ENCODE results near the gene ZNF605. TPM values are rescaled to one million over a fixed set of nuclear protein-coding genes. Genes with fewer than 3 reads are reported as not detected.

The ZNF605 gene
- total and polyA plus RNA-seq, 9 of the 15 experiments (the other 6 are each of a cell fraction or from before 2014, with no cell fraction given) = 0.45 to 1.1 (median 0.68) TPM

DNA sequence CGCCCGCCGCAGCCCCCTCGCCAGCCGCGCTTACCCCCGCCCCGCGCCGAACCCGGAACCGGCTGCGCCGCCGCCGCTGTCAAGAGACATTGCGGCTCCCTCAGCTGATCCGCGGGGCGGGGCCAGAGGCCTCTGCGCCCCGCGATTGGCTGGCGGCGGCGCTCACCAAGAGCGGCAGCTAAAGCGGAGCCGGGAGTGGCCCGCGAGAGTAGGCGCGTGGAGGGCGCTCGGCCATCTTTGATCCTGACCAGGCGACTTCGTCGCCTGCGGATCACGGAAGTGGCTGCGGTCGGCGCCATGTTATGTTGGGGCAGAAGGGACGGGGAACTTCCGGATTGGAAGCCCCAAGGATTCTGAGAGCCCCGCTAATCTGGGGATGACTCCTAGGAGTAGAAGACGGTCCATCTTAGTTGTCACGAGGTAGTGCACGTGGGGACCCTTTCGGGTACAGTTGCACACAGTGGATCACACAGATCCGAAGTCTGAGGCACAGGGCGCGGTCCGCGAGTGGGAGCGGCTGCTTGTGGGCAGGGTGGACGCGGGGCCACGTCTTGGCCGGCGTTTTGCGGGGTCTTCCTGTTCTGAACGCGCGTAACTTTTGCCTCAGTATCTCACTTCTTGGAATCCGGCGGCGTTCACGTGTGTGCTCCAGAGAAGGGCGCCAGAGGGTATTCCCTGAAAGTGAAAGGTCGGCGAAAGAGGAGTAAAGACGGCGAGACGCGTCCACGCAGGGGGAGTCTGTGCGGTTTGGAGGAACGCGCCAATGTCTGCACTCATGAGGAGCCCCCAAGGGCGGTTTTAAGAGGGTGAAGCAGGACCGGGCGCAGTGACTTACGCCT lies 68.4 kb downstream of the ZNF605 start, which contains the start of gene CHFR (continued):
- TF ChIP-seq, protein P1, sequence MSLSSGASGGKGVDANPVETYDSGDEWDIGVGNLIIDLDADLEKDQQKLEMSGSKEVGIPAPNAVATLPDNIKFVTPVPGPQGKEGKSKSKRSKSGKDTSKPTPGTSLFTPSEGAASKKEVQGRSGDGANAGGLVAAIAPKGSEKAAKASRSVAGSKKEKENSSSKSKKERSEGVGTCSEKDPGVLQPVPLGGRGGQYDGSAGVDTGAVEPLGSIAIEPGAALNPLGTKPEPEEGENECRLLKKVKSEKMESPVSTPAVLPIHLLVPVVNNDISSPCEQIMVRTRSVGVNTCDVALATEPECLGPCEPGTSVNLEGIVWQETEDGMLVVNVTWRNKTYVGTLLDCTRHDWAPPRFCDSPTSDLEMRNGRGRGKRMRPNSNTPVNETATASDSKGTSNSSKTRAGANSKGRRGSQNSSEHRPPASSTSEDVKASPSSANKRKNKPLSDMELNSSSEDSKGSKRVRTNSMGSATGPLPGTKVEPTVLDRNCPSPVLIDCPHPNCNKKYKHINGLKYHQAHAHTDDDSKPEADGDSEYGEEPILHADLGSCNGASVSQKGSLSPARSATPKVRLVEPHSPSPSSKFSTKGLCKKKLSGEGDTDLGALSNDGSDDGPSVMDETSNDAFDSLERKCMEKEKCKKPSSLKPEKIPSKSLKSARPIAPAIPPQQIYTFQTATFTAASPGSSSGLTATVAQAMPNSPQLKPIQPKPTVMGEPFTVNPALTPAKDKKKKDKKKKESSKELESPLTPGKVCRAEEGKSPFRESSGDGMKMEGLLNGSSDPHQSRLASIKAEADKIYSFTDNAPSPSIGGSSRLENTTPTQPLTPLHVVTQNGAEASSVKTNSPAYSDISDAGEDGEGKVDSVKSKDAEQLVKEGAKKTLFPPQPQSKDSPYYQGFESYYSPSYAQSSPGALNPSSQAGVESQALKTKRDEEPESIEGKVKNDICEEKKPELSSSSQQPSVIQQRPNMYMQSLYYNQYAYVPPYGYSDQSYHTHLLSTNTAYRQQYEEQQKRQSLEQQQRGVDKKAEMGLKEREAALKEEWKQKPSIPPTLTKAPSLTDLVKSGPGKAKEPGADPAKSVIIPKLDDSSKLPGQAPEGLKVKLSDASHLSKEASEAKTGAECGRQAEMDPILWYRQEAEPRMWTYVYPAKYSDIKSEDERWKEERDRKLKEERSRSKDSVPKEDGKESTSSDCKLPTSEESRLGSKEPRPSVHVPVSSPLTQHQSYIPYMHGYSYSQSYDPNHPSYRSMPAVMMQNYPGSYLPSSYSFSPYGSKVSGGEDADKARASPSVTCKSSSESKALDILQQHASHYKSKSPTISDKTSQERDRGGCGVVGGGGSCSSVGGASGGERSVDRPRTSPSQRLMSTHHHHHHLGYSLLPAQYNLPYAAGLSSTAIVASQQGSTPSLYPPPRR (CRISPR knock-in tag; IDR thresholded peaks at IDR 0.05; ENCODE audit: borderline replicate concordance) = no peak; the same call in 1 of the 2 replicates
- TF ChIP-seq, protein P2, sequence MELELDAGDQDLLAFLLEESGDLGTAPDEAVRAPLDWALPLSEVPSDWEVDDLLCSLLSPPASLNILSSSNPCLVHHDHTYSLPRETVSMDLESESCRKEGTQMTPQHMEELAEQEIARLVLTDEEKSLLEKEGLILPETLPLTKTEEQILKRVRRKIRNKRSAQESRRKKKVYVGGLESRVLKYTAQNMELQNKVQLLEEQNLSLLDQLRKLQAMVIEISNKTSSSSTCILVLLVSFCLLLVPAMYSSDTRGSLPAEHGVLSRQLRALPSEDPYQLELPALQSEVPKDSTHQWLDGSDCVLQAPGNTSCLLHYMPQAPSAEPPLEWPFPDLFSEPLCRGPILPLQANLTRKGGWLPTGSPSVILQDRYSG (tag; conservative IDR thresholded peaks at IDR 0.05; ENCODE audit: low read depth) = peak; percentile 92
- TF ChIP-seq XRCC5 (IDR thresholded peaks at IDR 0.05; ENCODE audit: low read depth, low read length) (no peak), HMG20B (CRISPR knock-in tag; IDR thresholded peaks at IDR 0.05) (no peak), ZNF347 (CRISPR knock-in tag; IDR thresholded peaks at IDR 0.05; ENCODE audit: low read depth) (no peak), BRF1 (IDR thresholded peaks at IDR 0.05; ENCODE audit: borderline replicate concordance, extremely low read depth, insufficient read length) (no peak), ZNF408 (CRISPR knock-in tag; IDR thresholded peaks at IDR 0.05; ENCODE audit: low read depth) (no peak), FOXK2 (conservative IDR thresholded peaks at IDR 0.05 in 1 of 2, IDR thresholded peaks at IDR 0.05 in 1 of 2; ENCODE audit: low read depth in 2 of 2) (peak; percentile 60 to 64; a peak in 3 of 4 replicates), EZH2 (IDR thresholded peaks at IDR 0.05; ENCODE audit: borderline replicate concordance, low read depth, low read length) (no peak)
- TF ChIP-seq, protein P3, sequence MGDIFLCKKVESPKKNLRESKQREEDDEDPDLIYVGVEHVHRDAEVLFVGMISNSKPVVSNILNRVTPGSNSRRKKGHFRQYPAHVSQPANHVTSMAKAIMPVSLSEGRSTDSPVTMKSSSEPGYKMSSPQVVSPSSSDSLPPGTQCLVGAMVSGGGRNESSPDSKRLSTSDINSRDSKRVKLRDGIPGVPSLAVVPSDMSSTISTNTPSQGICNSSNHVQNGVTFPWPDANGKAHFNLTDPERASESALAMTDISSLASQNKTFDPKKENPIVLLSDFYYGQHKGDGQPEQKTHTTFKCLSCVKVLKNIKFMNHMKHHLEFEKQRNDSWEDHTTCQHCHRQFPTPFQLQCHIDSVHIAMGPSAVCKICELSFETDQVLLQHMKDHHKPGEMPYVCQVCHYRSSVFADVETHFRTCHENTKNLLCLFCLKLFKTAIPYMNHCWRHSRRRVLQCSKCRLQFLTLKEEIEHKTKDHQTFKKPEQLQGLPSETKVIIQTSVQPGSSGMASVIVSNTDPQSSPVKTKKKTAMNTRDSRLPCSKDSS (IDR thresholded peaks at IDR 0.05; ENCODE audit: low read depth, partially characterized antibody) = no peak
- TF ChIP-seq, protein P4, sequence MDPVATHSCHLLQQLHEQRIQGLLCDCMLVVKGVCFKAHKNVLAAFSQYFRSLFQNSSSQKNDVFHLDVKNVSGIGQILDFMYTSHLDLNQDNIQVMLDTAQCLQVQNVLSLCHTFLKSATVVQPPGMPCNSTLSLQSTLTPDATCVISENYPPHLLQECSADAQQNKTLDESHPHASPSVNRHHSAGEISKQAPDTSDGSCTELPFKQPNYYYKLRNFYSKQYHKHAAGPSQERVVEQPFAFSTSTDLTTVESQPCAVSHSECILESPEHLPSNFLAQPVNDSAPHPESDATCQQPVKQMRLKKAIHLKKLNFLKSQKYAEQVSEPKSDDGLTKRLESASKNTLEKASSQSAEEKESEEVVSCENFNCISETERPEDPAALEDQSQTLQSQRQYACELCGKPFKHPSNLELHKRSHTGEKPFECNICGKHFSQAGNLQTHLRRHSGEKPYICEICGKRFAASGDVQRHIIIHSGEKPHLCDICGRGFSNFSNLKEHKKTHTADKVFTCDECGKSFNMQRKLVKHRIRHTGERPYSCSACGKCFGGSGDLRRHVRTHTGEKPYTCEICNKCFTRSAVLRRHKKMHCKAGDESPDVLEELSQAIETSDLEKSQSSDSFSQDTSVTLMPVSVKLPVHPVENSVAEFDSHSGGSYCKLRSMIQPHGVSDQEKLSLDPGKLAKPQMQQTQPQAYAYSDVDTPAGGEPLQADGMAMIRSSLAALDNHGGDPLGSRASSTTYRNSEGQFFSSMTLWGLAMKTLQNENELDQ (CRISPR knock-in tag; IDR thresholded peaks at IDR 0.05; ENCODE audit: borderline replicate concordance) = no peak
- TF ChIP-seq, protein P5, sequence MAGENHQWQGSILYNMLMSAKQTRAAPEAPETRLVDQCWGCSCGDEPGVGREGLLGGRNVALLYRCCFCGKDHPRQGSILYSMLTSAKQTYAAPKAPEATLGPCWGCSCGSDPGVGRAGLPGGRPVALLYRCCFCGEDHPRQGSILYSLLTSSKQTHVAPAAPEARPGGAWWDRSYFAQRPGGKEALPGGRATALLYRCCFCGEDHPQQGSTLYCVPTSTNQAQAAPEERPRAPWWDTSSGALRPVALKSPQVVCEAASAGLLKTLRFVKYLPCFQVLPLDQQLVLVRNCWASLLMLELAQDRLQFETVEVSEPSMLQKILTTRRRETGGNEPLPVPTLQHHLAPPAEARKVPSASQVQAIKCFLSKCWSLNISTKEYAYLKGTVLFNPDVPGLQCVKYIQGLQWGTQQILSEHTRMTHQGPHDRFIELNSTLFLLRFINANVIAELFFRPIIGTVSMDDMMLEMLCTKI (IDR thresholded peaks at IDR 0.05; ENCODE audit: partially characterized antibody) = no peak
